Stimulated activated CD8-positive, alpha-beta memory T cell treated with anti-CD3 and anti-CD28 coated beads, Interleukin-7, amount 100 ng/mL, for 4 hours (primary cell): Measurements from ENCODE around the gene CCND3.

Experiments used
- DNase-seq, 2 donors: peaks; one replicate each; pipeline ENCODE4 v3.0.0-alpha.2; 2020; ENCODE audit warnings: low read depth in 2 of 2

CCND3 gene

DNA sequence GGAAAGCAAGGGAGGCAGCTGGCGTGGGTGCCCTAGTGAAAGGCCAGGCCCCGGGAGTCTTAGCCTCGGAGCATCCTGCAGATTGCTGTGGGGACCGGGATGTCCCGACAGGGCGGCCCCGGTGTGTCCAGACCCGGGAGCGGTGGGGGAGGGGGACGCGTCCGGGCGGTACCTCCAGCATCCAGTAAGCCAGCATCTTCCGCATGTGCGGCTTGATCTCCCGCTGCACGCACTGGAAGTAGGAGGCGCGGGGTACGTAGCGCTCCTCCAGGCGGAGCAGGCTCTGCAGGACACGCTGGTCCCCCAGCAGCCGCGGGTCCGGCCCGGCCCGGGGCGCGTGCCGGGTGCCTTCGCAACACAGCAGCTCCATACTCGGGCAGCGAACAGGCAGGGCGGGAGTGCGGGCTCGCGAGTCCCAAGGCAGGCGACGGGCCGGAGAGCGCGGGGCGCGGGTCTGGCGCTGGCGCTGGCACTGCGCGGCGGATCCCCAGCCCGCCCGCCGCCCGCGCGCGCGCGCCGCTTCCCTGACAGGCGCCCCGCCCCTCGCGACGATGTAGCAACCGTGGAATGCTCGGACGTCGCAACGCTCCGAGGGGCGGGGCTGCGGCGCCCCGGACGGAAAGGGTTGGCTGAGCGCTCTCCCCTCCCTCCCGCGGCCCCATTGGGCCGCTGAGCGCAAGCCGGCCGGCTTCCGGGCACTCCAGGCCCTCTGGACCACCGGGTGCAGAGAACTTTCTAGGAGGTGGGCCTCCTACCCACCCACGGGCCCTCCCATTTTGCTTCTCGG is at the start of gene CCND3:
Gene CCND3, minus strand, starts transcription at position 529 of the 787 bp plus-strand sequence. Its CDS starts 159 bp downstream, at position 370.
- DNase-seq, result peak; percentile 58 to 86

DNA sequence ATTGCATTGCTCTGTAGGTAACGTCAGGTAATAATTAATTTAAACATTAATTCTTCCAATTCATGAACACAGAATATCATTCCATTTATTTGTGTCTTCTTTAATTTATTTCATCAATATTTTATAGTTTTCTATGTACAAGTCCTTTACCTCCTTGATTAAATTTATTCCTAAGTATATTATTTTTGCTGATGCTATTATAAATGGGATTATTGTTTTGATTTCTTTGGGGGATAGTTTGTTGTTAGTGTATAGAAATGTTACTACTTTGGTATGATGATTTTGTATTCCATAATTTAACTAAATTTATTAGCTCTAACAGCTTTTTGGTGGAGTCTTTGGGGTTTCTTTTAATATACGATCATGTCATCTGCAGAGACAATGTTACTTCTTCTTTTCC is 44.7 kb upstream of the CCND3 start:
- no peak for DNase-seq

GRCh38 chr6:41984623-41985022 is 43.0 kb upstream of the CCND3 start:
- DNase-seq, result no peak

GRCh38 chr6:41976794-41977484 is 35.3 kb upstream of the CCND3 start:
- DNase-seq, result peak; percentile 17 to 24

DNA sequence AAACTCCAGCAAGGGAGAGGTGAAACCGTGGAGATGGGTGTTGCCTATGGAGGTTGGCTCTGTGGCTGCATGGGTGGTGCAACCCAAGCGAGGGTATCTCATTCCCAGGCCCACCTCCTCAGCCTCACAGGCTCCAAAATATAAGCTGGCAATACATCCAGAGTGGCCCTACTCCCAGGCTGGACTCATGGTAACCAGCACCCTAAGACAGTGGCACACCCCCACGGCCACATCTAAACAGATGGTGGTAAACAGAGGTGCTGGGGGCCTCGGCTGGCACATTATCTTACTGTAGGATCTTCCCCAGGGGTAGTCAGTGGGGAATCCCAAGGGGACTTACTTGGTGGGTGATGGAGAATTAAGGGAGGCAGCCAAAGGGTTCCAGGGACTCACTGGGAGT is 33.7 kb upstream of the CCND3 start:
- DNase-seq, result no peak

DNA sequence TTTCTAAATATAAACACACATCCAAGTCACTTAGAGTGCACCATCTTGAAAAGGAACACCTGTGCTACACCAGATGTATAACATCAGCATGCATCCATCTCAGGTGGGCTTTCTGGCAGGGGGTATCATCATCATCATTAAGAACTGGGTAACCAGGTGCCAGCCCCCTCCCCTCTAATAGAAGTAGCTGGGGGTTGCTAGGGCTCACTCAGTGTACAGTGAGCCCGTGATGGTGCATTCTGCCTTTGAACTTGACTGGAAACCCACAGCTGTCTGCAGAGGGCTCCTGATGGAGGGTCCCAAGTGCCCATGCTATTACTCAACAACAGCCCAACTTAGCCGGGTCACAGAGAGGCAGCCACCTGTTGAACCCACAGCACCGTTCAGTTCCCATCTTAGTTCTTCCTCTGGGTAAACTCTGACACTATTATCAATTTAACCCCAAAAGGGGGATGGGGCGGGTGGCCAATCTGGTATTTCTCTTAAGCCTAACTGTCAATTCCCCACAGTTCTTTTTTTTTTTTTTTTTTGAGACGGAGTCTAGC is 32.7 kb upstream of the CCND3 start:
- no peak for DNase-seq

- no peak for DNase-seq
Observed at GRCh38 chr6:41972826-41973225, 31.2 kb upstream of the CCND3 start.

DNA sequence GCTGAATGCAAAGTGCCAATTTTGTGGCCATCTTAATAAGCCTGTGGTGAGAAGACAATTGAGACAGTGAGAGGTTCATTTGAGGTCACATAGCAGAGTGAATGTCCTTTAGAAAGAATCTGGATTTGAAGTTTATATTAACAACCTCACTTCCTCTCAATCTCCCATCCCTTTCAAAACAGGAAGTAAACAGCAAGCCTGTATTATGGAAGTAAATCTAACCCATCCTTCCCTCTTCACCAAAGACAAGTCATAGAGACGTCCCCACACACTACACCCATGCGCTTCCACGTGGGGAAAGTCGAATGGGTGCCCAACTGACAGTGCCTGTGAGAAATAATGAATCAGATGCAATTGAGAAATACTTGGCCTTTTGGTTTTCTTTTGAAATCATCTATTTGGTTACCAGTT is 28.8 kb upstream of the CCND3 start:
- DNase-seq, result peak; percentile 38 to 55

DNA sequence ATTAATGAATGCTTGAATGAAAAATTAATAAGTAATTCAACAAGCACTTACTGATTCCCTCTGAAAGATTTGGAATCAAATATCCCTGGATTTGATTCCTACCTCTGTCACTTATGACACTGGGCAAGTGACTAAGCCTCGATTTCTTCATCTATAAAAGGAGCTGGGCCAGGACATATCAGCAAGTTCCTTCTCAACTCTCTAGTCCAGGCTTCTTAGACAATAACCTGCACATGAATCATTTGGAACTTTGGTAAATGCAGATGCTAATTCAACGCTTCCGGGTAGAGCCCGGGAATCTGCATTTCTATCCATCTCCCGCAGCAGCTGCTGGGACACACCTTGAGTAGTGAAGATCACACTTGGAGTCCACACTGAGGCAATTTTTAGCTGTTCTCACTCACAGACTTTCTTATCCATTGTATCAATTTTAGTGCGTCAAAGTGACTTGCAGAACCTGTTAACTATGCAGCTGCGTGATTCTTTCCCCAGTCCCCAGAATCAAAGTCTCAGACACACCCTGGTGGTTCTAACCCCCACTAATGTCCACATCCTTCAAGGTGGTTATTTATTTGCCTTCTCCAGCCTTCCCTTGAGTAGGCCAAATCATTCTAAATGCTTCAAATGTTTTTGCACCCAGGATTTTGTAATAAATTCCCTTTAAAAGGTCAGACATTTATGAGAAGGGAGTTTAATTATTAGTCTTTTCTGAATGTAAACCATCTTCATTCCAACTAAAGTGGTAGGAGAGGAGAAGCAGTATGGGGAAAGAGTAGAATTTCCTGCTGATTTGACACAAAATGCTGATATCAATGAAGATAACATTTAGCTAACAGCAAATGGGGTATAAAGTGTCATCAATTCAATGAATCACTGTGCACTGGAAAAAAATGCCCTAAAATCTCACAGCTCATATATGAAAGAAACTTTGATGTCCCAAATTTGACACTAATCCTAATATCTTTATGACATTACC is 26.0 kb upstream of the CCND3 start:
- no peak for DNase-seq

- no peak for DNase-seq
Observed at GRCh38 chr6:41966961-41967311, 25.3 kb upstream of the CCND3 start.

DNA sequence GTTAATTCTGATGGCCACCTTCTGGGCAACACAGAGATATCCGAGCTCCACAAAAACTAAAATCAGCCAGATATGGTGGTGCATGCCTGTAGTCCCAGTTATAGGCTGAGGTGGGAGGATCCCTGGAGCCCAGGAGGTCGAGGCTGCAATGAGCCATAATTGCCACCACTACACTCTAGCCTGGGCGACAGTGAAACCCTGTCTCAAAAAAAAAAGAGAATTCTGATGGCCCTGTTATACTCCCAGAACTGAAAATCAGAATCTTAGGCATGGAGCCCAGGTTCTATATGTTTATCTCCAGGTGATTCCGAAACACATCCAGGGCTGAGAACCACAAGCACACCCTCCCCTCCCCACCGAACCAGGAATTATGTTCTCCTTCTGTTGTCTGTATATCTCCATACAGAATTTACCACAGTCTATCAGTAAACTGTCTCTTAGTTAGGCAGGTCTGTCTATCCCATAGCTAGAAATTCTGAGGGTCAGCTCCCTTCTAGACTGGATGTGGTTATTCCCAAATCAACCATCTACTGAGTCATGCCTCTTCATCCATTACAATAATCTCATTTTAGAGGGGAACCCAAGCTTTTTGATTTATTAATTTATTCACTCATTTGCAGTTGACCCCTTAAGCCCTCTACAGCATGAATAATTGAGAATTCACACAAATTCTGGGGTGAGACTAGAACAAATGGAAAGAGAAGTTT is 24.8 kb upstream of the CCND3 start:
- no peak for DNase-seq

- DNase-seq, result no peak
Observed at GRCh38 chr6:41965429-41966213, 24.0 kb upstream of the CCND3 start.

DNA sequence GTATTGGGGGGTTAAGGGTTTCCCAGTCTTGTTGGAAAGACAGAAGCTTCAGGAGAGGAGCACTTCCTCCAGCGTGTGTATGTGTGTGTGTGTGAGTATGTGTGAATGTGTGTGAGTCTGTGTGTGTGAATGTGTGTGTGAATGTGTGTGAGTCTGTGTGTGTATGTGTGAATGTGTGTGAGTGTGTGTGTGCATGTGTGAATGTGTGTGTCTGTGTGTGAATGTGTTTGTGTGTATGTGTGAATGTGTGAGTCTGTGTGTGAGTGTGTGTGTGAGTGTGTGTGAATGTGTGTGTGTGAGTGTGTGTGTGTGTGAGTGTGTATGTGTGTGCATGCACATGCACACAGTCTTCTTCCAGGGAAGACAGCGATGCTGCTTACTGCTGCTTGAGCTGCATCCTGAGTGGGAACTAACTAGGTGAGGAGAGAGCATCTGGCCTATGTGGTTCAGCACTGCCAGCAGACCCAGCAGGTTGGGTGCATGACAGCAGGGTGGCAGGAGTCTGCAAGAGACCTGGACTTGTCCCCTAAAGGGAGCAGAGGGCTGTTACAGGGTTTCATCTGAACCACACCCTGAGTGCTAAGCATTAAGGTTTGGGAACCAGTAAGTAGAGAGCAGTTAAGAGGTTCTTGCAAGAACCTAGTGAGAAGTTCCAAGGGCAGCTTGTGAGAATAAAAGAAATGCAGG is 22.7 kb upstream of the CCND3 start:
- no peak for DNase-seq

- no peak for DNase-seq
Observed at GRCh38 chr6:41963371-41963770, 21.8 kb upstream of the CCND3 start.

DNA sequence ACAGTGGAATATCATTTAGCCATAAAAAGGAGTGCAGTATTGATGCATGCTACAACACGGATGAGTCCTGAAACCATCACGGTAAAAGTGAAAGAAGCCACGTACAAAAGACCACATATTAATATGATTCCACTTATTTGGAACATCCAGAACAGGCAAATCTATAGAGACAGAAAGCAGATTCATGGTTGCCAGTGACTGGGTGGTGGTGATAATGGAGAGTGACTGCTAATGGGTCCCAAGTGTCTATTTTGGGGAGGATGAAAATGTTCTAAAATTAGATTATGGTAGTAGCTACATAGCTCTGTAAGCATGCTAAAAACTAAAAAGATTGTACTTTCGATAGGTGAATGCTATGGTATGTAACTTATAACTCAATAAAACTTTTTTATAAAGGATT is 18.4 kb upstream of the CCND3 start:
- DNase-seq, result no peak

- no peak for DNase-seq
Observed at GRCh38 chr6:41958022-41958856, 16.6 kb upstream of the CCND3 start.

DNA sequence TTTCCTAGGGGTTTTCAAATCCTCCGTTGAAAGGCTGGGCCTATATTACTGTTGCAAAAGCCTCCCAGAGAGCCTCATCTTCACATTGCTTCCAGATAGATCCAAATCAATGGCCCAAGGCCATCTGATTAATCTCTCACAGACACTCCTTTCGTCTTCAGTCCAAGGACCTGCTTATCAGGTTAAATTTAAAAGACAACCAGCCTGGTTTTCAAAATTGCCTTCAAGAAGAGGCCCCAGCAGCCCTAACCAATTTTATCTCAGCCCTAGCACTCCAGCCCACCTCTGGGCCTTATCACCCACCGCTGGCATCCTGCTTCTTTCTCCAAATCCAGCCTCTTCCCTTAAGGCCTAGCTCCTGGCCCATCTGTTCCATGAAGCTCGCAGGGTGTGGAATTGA is 15.5 kb upstream of the CCND3 start:
- DNase-seq, result no peak

DNA sequence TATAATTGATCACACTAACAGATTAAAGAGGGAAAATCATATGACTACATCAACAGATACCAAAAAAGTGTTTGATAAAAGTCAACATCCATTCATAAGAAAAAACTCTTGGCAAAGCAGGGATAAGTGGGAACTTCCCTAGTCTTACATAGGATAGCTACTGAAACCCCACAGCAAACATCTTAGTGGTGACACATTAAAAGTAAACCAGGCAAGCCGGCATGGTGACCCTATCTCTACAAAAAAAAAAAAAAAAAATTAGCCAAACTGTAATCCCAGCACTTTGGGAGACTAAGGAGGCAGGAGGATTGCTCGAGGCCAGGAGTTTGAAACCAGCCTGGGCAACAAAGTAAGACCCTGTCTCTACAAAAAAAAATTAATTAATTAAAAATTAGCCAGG is 13.8 kb upstream of the CCND3 start:
- no peak for DNase-seq

DNA sequence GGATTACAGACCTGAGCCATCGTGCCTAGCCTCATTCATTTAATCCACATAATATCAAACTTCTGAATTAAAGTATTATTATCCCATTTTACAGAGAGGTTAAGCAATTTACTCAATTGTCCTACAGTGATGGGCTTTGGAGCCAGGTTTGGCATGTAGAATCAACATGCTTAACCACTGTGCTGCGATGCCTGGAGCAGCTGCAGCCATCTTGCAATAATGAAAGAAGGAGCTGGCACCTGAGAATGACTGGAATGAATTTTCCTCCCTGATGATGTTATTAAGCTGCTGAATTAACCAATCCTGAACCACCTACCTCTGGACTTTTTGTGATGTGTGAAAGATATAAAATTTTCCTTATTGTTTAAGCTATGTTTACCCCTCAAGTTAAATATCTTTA is 13.1 kb upstream of the CCND3 start:
- DNase-seq, result no peak
